DMS53 treated with DMSO at 0.1 percent for 48 hours (cell line): ENCODE results near the gene VRK1.
"Not testable (repeated sequence)": the region's sequence is repeated elsewhere in the genome, so short reads cannot be mapped to it uniquely, and the experiment has no call there.

ENCODE experiments used
- DNase-seq: peaks from one replicate; lab custom pipeline; 2025; ENCODE audit not compliant: unreplicated experiment; lab: John Stamatoyannopoulos, UW

VRK1 gene

GRCh38 chr14:96796851-96797581, at the start of gene VRK1:
Gene VRK1, plus strand, starts transcription at chr14:96797382. Its CDS starts 36,090 bp downstream, at chr14:96833472.
- peak; percentile 83 for DNase-seq

DNA sequence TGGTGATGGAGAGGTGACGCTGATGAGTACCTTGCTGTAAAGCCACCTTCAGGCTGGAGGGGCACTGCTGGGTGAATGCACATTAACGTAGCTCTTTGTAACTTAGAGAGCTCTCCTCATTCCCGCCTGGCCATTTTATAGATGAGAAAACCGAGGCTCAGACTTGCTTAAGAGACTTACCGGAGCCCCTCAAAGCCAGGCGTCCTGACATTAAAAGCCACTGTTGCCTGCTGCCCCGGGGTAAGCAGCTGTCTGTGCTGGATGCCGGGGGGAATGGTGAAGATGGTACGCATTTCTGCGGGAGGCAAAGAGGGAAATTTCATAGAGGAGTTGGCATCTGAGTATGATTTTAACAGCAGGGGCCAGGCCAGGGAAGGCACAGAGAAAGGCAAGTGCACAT, 49.6 kb upstream of the VRK1 start:
- no peak for DNase-seq

GRCh38 chr14:96748362-96748761, 48.8 kb upstream of the VRK1 start:
- DNase-seq: no peak

DNA sequence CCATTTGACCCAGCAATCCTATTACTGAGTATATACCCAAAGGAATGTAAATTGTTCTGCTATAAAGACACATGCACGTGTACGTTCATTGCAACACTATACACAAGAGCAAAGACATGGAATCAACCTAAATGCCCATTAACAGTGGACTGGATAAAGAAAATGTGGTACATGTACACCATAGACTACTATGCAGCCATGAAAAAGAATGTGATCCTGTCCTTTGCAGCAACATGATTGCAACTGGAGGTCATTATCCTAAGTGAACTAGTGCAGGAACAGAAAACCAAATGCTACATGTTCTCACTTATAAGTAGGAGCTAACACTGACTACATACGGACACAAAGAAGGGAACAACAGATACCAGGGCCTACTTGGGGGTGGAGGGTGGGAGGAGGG, 45.7 kb upstream of the VRK1 start:
- DNase-seq: no peak

- no peak for DNase-seq
These were observed 45.1 kb upstream of the VRK1 start for GRCh38 chr14:96752125-96752524.

DNA sequence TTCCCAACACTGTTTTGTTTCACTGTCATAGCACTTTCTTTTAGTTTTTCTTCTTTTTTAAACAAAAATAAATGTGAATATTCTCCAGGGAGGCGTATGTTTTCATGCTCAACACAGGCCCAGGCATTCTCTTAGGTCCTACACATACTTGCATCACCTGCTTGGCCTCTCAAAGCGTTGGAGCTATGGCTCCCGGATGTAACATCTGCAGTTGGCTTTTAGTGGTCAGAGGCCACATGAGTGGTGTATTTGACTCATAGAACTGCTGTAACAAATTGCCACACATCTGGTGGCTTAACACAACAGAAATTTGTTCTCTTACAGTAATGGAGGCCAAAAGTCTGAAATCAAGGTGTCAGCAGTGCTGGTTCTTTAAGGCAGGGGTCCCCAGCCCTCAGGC, 44.6 kb upstream of the VRK1 start:
- no peak for DNase-seq

- DNase-seq: no peak
These were observed 42.9 kb upstream of the VRK1 start for GRCh38 chr14:96754162-96754844.

DNA sequence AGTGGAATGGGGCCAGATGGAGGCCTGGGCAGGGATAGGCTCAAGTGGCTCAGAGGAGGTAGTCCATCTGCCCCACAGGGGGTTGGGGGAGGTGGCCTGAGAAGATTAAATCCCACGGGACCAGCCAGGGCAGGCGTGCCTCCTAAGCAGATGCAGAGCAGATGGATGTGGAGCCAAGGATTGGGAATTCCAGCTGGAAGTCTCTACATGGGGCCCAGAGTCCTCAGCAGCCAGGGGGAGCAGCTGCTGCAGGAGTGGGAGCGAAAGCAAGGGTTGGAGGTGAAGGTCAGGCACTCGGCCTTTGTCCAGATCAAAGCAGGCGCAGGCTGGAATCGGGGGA, 42.4 kb upstream of the VRK1 start:
- no peak for DNase-seq

DNA sequence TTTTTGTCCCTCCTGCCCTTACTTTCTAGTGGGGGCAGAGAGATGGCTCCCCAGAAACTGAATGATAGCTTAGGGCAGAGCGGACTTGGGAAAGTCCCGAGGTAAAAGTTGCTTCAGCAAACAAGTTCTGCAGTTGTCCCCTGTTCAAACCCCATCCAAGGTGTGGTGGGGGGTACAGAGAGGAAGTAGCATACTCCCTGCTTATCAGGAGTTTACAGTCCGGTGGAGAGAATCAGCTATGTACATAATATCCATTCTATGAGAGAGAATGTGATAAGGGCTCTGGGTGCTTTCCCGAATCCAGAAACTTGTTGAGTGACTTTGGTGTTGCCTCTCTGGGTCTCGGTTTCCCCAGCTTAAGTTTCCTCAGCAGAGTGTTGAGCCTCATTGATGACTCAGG, 40.4 kb upstream of the VRK1 start:
- no peak for DNase-seq

DNA sequence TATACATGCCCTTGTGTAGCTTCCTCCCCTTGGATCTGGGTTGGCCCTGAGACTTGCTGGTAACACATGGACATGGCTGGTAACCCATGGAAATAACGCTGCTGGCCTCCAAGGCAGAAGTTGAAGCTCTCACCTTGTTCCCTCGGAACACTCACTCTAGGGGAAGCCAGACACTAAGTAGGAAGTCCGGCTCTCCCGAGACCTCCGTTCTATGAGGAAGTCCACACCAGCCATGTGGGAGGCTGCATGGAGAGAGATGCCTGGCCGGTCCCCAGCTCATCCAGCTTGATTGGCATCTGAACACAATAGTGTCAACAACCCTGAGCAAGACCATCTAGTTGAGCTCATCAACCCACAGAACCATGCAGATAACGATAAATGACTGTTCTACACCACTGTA, 39.7 kb upstream of the VRK1 start:
- no peak for DNase-seq

GRCh38 chr14:96761066-96761465, 36.1 kb upstream of the VRK1 start:
- DNase-seq: no peak

DNA sequence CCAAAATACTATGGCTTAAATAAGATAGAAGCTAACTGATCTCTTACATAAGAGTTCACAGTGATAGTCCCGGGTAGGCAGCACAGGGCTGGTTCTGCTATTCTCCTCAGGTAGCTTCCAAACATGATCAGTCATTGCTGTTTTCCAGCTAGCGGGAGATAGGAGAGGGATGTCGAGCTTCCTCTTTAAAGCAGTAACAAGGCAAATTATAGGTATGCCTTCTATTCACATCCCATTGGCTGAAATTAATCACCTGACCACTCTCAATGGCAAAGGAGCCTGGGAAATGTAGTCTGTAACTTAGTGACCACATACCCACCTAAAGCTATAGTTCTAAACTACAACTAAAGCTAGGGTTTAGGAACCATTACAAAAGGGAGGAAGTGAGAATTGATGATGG, 34.5 kb upstream of the VRK1 start:
- peak; percentile 66 for DNase-seq

DNA sequence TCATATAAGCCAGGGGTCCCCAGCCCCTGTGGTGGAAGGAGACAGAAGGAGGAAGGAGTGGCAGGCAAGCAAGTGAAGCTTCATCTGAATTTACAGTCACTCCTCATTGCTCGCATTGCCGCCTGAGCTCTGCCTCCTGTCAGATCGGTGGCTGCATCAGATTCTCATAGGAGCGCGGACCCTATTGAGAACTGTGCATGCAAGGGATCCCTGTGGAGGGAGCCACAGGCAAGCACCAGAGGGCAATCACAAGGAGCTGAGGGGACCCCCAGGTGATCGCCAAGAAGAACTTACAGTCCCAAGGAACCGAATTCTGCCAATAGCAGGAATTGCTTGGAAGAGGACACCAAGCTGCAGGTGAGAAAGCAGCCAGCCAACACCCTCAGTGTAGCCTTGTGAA, 33.2 kb upstream of the VRK1 start:
- no peak for DNase-seq

DNA sequence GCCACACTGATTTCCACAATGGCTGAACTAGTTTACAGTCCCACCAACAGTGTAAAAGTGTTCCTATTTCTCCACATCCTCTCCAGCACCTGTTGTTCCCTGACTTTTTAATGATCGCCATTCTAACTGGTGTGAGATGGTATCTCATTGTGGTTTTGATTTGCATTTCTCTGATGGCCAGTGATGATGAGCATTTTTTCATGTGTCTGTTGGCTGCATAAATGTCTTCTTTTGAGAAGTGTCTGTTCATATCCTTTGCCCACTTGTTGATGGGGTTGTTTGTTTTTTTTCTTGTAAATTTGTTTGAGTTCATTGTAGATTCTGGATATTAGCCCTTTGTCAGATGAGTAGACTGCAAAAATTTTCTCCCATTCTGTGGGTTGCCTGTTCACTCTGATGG, 32.0 kb upstream of the VRK1 start:
- not testable (repeated sequence) for DNase-seq

- no peak for DNase-seq
These were observed 24.3 kb upstream of the VRK1 start for GRCh38 chr14:96772929-96773328.

DNA sequence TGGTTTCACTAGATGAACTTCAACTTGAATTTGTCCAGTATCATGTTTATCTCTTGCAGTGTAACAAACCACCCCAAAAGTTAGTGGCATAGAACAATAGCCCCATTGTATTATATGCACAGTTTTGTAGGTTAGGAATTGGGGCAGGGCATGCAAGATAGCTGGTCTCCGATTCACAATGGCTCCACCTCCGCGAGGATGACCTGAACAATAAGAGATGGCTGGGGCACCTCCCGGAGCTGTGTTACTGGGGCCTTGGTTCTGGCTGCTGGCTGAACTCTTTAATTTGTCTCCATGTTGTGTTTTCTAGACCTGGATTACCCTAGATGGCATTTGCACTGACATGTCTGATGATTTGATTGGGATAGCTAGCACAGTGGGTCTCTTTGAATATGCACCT, 20.4 kb upstream of the VRK1 start:
- DNase-seq: no peak

DNA sequence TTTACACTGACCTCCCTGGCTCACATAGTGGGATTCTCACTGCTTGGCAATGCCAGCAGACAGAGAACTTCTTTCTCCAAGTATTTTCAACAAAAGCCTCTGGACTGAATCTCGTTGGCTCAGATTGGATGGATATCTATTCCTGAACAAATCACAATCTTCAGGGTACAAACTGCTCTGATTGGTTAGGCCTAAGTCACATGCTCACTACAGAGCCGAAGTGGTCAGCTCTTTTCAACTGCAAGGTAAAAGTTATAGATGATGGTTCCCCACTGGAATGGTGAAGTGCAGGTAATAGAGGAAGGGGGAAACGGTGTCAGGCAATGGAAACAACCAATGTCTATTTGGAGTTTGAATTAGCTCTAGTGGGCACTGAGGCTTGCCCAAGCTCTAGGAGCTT, 16.7 kb upstream of the VRK1 start:
- no peak for DNase-seq

- no peak for DNase-seq
These were observed 15.8 kb upstream of the VRK1 start for GRCh38 chr14:96781371-96781770.

GRCh38 chr14:96782436-96782835, 14.7 kb upstream of the VRK1 start:
- DNase-seq: no peak

DNA sequence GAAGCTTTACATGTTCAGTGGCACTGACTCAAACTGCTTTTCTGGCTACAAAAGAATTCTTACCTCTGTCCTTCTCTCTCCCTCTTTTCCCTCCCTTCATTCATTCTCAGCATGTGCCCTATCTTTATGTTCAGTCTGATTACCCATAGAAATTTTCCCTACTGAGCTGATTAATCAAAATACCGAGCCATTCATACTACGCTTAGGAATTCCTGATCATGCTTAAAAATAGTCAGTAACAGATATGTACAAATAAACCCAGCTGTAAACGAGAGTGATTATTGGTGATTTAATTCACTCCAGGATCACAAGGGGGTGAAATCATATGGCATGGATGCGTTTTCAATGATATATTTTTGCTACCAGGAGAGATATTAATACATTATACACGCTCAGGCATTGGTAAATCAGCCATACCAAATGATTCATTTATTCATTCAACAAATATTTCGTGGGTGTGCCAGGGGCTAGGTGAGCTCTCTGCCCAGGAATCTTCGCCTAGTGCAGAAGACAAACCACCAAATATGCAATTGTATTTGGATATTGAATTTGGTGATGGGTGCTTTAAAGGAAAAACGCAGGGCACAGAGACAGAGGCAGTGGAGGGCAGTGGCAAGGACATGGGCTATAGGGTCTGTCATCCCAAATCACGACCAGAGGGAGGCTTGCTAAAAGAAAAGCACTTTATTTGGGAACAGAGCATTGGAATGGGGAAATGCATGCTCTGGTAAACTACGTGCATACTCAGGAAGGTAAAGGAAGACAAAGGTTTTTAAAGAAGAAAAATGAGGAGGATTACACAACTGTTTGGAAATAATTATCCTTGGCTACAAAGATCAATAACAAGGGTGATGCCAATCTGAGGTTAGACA, 13.9 kb upstream of the VRK1 start:
- no peak for DNase-seq

GRCh38 chr14:96783915-96784224, 13.3 kb upstream of the VRK1 start:
- no peak for DNase-seq

DNA sequence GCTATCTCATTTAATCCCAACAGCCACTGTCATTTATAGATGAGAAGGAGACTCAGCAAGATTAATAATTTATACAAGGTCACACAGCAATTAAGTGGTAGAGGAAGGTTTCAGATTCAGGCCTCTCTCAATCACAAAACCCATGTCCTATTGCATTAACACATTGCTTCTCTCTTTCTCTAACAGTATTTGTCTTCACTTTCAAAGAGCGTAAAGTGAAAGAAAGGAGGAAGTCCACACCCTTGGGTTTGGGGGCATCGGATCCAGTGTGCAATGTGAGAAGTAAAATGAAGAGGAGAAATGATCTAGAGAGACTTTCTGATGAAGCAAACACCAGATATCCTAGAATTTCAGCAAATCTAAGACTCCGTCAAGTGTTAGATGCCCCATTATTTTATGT, 7.0 kb upstream of the VRK1 start:
- DNase-seq: no peak
